ENCODE measurements around the gene CACNA2D4.

CACNA2D4 gene

DNA sequence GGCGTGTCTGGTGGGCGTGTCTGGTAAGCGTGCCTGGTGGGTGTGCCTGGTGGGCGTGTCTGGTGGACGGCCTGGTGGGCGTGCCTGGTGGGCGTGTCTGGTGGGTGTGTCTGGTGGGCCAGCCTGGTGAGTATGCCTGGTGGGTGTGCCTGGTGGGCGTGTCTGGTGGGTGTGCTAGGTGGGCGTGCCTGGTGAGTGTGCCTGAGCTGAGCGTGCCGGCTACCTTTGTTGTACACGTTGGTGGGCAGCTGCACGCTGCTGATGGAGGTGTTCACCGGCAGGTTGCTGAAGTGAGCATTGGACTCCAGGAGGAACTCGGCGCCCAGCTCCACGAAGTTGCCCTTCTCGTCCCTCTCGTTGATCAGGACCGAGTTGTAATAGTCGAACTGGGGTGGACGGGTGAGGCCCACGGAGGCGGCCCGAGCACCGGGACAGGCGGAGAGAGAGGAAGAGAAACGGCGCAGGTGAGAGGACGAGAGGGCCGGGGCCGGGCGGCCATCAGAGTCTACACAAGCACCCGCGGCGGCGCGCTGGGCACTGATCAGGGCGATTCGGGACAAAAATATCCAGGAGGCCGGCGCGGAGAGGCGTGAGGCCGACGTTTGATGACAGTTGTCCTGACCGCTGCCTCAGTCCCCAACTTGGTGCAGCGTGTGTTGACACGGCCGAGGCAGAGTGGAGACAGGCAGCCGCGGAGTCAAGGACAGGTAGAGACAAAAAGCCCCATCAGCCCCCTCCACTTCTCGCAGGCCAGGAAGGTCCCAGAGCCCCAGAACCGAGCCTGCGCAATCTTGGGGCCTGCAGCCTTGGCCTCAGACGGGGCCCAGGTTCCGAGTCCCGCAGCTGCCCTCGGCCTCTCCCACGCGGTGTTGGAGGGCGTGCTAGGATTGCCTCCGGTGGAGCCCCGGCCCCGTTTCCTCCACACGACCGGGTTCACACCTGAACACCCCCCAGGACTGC, 10.5 kb downstream of the CACNA2D4 start:
- DNase-seq (ENCODE audit: low read depth, low spot score) = no peak
- H3K4me3 ChIP-seq (ENCODE audit: low read length) = no peak overlapping the region

DNA sequence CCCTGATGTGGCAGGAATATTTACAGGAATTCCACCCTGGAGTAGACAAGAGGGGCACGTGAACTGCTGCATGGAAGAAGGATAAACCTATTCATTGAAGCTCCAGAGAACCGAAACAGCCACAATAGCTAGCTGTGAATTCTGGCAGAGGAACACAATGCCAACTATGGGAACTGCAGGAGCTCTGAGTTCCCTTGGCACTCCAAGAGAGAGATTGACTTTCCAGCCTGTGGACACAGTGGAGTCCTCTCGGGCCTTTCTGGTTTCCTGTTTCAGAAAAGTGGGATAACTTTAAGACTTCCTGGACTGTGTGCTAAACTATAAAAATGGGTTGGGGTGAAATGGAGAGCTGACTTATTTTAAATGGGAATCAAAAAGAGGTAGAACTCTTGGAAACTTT, 11.9 kb downstream of the CACNA2D4 start:
- DNase-seq (ENCODE audit: low read depth, low spot score) = no peak

DNA sequence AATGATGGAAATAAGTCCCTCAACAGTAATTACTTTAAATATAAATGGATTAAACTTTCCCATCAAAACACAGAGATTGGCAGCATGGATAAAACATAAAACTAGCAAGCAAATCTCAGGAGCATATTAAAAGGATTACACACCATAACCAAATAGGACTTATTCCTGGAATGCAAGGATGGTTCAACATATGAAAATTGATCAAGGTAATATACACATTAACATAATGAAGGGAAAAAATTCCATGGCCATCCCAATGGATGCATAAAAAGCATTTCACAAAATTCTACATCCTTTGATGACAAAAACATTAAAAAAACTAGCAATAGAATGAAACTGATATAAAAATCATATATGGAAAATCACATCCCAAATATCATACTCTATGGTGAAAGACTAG, 13.6 kb downstream of the CACNA2D4 start:
- H3K4me3 ChIP-seq (ENCODE audit: low read length) = no peak overlapping the region
- DNase-seq (ENCODE audit: low read depth, low spot score) = no peak

More for the DNA sequence above, 11.9 kb downstream of the CACNA2D4 start:
- no peak overlapping the region for H3K4me3 ChIP-seq (ENCODE audit: low read length)

DNA sequence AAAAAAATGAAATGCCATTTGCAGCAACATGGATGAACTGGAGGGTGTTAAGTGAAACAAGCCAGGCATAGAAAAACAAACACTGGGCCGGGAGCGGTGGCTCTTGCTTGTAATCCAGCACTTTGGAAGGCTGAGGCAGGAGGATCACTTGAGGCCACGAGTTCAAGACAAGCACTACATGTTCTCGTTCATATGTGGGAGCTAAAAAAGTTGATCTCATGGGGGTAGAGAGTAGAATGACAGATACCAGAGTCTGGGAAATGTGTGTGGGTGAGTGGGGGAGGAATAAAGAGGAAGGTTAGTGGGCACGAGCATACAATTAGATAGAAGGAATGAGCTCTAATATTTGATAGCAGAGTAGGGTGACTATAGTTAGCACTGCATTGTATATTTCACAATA, 21.5 kb downstream of the CACNA2D4 start:
- no peak for DNase-seq (ENCODE audit: low read depth, low spot score)
- no peak overlapping the region for H3K4me3 ChIP-seq (ENCODE audit: low read length)

DNA sequence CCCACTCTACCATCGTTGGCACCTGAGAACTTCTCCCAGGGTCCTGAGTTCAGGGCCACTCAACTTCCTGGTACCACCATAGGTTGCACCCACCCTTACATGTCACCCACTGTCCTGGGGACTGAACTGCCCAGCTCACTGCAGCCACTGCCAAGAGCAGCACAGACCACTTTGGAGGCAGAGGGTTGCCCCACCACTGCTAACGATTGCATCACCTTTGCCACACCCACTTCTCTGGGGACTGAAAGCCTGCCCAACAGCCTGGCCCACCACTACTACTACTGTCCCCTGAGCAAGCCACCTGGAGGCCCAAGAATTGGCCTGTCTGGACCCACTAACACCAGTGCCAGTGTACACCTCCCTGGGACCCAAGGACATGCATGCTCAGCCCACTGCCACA, 27.6 kb downstream of the CACNA2D4 start:
- no peak for DNase-seq (ENCODE audit: low read depth, low spot score)
- H3K4me3 ChIP-seq (ENCODE audit: low read length) = no peak overlapping the region

DNA sequence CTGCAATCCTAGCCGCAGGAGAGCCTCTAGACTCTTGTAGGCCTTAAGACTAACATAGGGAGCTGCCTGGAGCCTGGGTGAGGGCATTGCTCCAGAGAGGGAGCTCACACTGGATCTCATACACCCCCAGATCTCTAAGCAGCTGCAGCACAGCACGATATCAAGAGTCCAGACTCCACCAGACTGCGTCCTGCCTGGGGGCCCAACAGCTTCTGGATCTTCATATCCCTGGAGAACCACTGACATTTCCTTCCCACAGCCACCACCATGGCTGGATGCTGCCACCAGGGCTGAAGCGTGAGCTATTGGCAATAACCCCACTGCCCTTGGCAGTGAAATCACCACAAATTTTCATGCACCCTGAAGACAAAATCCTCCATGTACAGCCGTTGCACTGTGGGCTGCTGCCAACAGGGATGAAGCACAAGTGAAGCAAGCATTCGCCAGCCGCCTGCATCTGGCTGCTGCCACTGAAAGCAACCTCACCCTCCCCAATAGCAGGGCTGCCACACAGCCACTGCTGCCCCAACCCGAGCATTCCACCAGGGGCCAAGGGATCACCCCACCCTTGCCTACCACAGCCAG, 28.2 kb downstream of the CACNA2D4 start:
- no peak for DNase-seq (ENCODE audit: low read depth, low spot score)

DNA sequence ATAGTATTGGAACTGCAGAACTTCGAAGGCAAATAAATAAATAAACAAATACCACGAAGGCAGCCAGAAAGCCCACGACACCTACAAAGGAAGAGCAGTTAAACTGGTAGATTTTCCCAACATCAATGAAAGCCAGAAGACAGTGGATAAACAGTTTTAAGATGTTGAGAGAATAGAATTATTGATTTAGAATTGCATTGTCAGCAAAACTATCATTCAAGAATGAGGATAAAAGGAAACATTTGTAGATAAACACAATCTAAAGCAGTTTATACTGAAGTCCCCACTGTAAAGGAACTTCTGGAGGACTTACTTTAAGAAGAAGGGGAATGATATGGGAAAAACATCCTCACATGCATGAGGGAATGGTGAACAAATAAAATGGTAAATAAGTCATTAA, 29.5 kb downstream of the CACNA2D4 start:
- no peak overlapping the region for H3K4me3 ChIP-seq (ENCODE audit: low read length)
- DNase-seq (ENCODE audit: low read depth, low spot score) = no peak

More for the DNA sequence above, 28.2 kb downstream of the CACNA2D4 start:
- no peak overlapping the region for H3K4me3 ChIP-seq (ENCODE audit: low read length)

DNA sequence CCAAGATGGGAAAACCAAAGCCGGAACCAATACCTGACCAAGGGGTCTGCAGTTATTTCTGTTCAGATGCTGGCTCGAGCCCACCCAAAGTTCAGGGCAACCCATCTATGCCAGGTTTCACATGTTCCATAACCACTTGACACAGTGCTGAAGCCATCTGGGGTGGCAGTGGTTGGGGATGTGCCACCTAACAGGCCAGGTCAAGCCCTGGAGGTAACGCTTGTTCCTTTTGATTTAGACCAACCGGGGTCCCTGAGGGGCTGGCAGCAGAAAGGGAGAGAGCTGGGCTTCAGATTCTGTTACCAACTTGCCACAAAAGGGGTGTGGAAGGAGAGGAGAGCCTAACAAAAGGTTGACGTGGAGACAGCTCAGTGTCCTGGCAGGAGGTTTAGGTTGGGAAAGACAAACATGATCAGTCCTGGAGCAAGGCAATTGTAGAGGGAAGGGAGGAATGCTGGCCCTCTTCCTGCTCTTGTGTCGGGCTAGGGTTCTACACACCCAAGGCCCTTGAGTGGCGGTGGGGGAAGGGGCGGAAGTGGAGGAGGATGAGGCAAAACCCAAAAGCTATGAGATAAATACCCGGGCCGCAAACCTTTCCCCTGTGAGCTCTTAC, 31.9 kb downstream of the CACNA2D4 start:
- H3K4me3 ChIP-seq (ENCODE audit: low read length) = no peak overlapping the region
- no peak for DNase-seq (ENCODE audit: low read depth, low spot score)

DNA sequence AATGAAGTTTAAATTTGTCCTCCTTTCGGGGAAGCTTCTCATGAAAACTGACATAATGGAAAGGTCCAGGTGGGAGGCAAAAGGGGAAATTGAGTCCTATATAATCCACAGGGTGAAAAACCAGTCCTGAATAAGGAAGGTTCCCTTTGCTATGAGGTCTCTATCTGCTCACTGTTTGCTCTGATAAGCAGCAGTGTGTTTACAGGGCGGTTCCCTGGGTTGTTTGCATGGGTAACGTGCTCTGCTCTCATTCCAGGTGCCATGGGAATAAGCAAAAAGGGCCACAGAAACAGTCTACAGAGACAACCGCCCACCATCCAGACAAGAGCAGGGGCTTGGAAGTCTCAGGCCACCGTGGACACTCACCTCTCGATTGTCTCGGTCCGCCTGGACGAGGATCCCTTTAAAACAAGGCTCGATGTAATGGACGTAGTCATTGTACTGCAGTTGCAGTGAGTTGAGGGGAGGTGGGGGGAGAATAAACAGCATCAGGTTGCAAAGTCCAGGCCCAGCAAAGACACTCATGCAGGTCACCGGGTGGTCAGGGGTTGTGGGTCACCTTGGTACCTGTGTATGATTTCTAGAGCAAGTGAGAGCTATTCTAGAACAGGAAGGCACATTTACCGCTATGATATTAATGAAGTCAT, 32.7 kb downstream of the CACNA2D4 start:
- DNase-seq (ENCODE audit: low read depth, low spot score) = no peak
- no peak overlapping the region for H3K4me3 ChIP-seq (ENCODE audit: low read length)

DNA sequence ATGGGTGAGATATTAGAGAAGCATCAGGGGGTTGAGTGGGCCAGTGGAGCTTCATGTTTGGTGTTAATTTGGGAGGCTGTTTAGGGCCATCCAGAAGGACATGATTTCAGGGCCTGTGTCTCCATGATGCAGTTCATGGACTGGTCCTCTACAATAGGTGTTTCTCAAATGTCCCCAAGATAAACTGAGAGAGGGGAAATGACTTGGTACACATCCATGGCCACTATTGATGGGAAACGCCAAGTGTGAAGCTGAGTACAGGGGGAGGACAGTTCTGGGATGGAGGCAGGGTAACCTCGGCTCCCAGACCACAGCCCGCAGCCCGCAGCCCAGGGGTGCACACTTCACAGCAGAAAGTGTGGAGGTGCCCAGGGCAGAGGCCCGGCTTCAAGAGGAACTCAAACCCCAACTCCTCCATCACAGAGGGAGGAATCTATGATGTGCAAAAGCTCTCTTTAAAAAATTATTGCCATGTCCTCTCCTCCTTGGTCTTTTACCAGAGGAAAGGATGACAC, 33.3 kb downstream of the CACNA2D4 start:
- no peak for DNase-seq (ENCODE audit: low read depth, low spot score)
- no peak overlapping the region for H3K4me3 ChIP-seq (ENCODE audit: low read length)

DNA sequence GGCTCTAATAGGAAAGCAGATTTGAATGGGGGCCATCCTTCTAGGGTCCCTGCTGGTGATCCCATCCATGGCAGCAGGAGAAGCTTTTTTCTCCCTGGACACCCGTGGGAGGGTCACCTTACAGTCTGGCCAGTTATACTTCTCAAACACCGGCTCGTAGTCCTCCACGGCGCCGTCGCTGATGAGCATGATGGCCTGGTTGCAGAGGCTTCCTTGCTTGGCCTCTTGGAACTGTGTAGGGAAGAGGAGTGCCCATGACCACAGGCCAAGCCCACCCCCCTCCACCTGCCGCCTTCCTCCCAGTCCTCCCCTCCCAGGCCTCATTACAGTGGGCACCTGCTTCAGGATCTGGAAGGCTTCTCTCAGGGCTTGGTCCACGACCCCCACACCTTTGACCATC, 33.8 kb downstream of the CACNA2D4 start:
- H3K4me3 ChIP-seq (ENCODE audit: low read length) = no peak overlapping the region
- DNase-seq (ENCODE audit: low read depth, low spot score) = no peak

DNA sequence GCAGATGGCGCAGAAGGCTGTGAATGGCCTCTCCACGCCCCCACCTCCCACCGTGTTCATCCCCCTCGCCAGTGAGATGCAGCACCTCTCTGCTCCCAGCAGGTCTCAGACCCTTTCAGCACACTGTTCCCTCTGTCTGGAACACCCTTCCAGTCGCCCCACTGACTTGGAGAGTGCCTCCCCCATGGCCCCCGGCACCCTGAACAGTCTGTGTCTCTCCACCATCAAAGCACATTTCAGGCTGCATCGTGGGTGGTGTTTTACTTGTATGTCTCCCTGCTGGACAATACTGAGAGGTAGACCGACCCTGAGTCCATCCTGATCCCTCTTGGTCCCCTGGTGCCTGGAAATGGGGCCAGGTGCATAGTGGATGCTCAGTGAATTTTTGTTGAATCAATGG, 34.9 kb downstream of the CACNA2D4 start:
- DNase-seq (ENCODE audit: low read depth, low spot score) = no peak
- H3K4me3 ChIP-seq (ENCODE audit: low read length) = no peak overlapping the region

DNA sequence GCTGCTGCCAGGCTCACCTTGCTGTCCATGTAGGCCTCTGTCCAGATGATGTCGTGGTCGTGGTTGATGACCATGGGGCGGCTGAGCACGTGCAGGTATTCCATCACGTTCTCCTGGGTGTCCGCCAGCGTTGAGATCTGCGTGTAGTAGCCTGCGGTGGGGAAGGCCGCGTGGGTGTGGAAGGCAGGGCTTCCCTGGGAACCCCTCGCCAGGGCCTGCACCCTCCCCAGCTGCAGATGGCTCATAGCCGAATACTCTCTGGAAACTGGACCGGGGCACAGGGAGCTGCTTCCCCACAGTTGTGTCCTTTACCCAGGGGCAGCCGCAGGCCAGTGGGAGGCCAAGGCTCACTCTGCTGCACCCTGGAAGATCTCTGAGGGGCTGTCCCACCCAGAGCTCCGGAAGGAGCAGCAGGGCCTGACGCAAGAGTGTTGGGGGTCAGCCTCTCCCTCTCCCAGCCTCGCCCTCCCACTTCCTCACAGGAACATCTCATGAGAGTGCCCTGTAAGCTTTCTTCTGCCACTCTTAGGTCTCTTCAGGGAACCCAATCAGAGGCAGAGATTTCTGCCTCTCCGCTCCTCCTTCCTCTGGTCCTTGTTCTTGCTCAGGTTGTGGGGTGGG, 35.5 kb downstream of the CACNA2D4 start:
- H3K4me3 ChIP-seq (ENCODE audit: low read length) = no peak overlapping the region
- DNase-seq (ENCODE audit: low read depth, low spot score) = no peak

DNA sequence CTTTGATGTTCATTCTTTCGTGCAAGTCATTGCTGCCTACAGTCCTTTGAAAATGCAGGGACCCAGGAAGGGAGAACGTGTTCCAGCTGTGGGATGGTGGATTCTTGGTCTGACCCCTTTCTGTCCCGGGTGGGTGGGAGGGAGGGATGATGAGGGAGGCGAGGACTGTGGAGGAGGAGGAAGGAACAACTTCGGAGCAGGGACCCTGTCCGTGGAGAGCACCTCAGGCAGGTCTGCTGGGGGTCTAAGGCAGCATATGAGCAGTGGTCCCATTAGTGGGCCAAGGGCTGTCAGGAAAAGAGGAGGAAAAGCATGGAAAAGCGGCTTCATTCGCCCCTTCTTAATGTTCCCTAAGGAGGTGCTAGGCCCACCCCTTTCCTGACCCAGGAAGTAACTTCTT, 36.0 kb downstream of the CACNA2D4 start:
- H3K4me3 ChIP-seq (ENCODE audit: low read length) = no peak overlapping the region
- no peak for DNase-seq (ENCODE audit: low read depth, low spot score)

DNA sequence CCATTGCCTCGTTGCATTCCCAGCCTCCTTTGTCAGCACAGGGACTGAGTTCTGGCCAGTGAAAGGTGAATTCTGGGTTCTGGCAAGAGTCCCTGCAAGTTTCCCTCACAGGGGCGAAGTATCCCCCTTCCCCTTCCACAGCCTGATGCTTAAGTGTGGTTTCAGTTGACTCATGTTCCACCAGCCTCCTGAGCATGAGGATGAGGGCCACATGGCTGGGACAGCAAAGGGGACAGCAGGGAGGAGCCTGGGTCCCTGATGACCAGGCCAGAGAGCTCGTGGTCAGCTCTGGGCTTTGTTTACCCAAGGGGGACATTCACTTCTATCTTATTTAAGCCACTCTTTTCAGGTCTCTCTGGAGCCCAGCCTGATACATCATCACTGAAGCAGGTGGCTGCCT, 36.5 kb downstream of the CACNA2D4 start:
- DNase-seq (ENCODE audit: low read depth, low spot score) = no peak

DNA sequence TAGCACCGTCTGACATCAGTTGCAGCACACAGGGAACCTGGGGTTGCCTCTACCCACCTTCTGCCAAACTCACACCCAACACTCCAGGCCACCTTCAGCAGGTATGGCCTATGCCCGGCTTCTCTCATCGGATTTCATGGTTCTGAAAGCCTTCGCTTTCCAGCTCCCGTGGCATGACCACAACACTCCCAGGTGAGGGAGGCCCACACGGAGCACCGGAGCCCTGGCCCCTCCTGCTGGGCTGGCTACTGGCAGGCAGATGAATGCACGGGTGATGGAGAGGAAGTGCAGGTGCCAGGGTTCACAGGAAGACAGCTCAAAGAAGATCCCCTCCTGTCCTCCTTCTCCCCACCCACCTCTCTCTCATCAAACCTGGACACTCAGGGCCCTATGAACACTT, 37.2 kb downstream of the CACNA2D4 start:
- DNase-seq (ENCODE audit: low read depth, low spot score) = no peak
- H3K4me3 ChIP-seq (ENCODE audit: low read length) = no peak overlapping the region

More for the DNA sequence above, 36.5 kb downstream of the CACNA2D4 start:
- H3K4me3 ChIP-seq (ENCODE audit: low read length) = no peak overlapping the region

DNA sequence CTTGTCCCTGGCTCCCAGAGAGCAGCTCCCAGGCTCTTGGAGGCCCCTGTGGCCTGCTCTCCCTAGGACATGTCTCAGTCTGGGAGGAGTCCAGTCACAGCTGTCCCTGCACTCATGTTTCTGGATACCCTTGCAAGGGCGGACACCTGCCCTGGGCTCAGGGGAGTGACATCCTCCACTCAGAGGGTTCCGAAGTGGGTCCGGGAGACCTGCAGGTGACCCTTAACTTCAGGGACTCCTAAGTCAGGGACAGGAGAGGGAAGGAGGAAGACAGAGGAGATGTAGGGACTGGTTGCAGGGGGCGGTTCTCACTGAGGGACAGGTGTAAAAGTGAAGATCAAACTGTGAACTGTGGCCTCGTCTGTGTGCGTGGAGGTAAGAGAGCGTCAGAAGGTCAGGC, 37.6 kb downstream of the CACNA2D4 start:
- DNase-seq (ENCODE audit: low read depth, low spot score) = no peak
- H3K4me3 ChIP-seq (ENCODE audit: low read length) = no peak overlapping the region

DNA sequence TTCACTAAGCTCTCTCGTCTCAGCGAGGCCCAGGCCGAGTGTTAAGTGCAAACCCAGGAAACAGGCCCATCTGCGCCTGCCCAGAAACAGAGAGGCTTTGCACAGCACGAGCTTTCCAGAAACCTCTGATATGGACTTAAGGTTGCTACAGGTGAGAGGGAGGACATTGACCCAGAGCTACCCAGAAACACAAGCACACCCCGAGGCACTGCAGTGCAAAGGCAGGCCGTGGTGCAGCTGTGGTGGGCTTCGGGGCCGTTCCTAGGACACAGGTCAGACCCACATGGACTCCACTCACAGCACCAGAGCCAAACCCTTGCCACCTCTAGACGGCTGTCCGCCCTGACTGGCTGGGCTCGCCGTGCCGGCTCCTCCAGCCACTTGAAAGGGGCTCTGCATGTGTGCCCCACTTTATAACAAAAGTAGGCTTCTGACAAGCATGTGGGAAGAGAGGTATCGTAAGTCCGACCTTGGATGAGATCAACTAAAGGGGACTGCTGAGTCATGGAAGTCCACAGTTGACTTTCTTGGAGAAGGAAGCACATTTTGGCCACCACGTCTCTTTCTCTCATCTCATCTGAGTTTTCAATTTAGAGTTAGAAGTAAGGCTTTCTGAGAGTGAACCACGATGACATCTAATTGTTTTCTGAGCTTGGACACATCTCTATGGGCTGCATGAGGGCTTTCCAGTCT, 38.2 kb downstream of the CACNA2D4 start:
- DNase-seq (ENCODE audit: low read depth, low spot score) = no peak
- H3K4me3 ChIP-seq (ENCODE audit: low read length) = no peak overlapping the region

DNA sequence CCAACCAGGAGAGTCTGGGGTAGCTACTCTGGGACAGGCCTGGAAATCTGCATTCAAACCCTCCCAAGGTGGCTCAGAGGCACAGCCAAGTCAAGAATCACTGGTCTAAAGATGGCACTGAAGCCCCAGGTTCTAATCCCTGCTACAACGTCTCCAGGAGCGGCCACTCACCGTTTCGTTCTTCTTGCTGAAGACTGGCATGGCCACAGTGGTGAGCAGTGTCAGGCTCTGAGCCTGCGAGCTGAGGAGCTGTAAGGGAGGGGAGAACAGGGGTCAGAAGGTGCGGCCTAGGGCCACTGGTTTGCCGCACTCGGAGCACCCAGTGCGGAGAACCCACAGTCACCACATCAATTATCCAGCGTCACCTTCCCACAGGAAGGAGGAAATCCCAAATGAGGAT, 38.8 kb downstream of the CACNA2D4 start:
- no peak for DNase-seq (ENCODE audit: low read depth, low spot score)
- no peak overlapping the region for H3K4me3 ChIP-seq (ENCODE audit: low read length)
